CD4-positive, alpha-beta memory T cell (primary cell): ENCODE measurements around the gene C16orf87. TPM values are rescaled to one million over a fixed set of nuclear protein-coding genes. Genes with fewer than 3 reads are reported as not detected.

Experiments
- CTCF ChIA-PET: fragments of 350-600 bp; sonication (Branson Sonifier 250); formaldehyde crosslinking; loops from one replicate; lab custom pipeline; 2021; ENCODE audit warnings: inconsistent platforms; ENCODE audit not compliant: partially characterized antibody; lab: Charles Lee
- POLR2A ChIA-PET: fragments of 350-600 bp; sonication (Branson Sonifier 250); formaldehyde crosslinking; loops from one replicate; lab custom pipeline; 2021; ENCODE audit not compliant: partially characterized antibody; lab: Charles Lee
- DNase-seq, 5 donors: peaks; one replicate each; pipeline versions ENCODE4 v3.0.0 to v3.0.0-alpha.2; 2020 to 2022; ENCODE audit warnings: mixed read lengths in 1 of 5
- H3K27ac ChIP-seq: one replicate; pipeline ENCODE4 v1.7.0; 2013; ENCODE audit warnings: low read depth, low read length
- H3K27me3 ChIP-seq: 2 replicates; pipeline ENCODE4 v1.7.0; 2013; ENCODE audit warnings: mild to moderate bottlenecking, low read length, moderate library complexity; ENCODE audit not compliant: insufficient read depth
- H3K36me3 ChIP-seq: 2 replicates; pipeline ENCODE4 v1.7.0; 2013; ENCODE audit warnings: mild to moderate bottlenecking, low read length, moderate library complexity; ENCODE audit not compliant: insufficient read depth
- H3K4me1 ChIP-seq: 2 replicates; pipeline ENCODE4 v1.7.0; 2013; ENCODE audit warnings: mild to moderate bottlenecking, low read length, moderate library complexity; ENCODE audit not compliant: insufficient read depth
- H3K4me3 ChIP-seq, 2 donors: one replicate each; pipeline ENCODE4 v1.7.0; 2013; ENCODE audit warnings: low read length in 2 of 2, mild to moderate bottlenecking in 1 of 2
- H3K9me3 ChIP-seq, 2 donors: one replicate each; pipeline ENCODE4 v1.7.0; 2013; ENCODE audit warnings: low read length in 2 of 2, control low read depth in 1 of 2; ENCODE audit not compliant: control insufficient read depth in 1 of 2
- H3K27ac Mint-ChIP-seq, 7 donors: one replicate each; pipeline ENCODE4 v1.8.0; 2020 to 2021; ENCODE audit warnings: mixed read lengths in 7 of 7, mild to moderate bottlenecking in 6 of 7, inconsistent platforms in 3 of 7, moderate library complexity in 3 of 7
- H3K27me3 Mint-ChIP-seq, 2 donors: one replicate each; pipeline ENCODE4 v1.8.0; 2020 to 2021; ENCODE audit warnings: mixed read lengths in 2 of 2
- H3K36me3 Mint-ChIP-seq, 2 donors: one replicate each; pipeline ENCODE4 v1.8.0; 2020 to 2021; ENCODE audit warnings: mixed read lengths in 2 of 2, inconsistent platforms in 1 of 2, mild to moderate bottlenecking in 1 of 2
- H3K4me1 Mint-ChIP-seq, 4 donors: one replicate each; pipeline ENCODE4 v1.8.0; 2020 to 2021; ENCODE audit warnings: mixed read lengths in 4 of 4, mild to moderate bottlenecking in 1 of 4
- H3K4me3 Mint-ChIP-seq, 8 donors: one replicate each; pipeline ENCODE4 v1.8.0; 2020 to 2021; ENCODE audit warnings: mixed read lengths in 8 of 8, mild to moderate bottlenecking in 7 of 8, moderate library complexity in 6 of 8, inconsistent platforms in 3 of 8
- H3K9me3 Mint-ChIP-seq, 8 donors: one replicate each; pipeline ENCODE4 v1.8.0; 2020 to 2021; ENCODE audit warnings: mixed read lengths in 8 of 8, mild to moderate bottlenecking in 5 of 8, inconsistent platforms in 3 of 8, moderate library complexity in 1 of 8
- intact Hi-C: fragments of 100-400 bp; cut with micrococcal nuclease; formaldehyde crosslinking; loops from one replicate; pipeline ENCODE4 v1.15.1; 2023
- polyA plus RNA-seq, 2 donors: library from polyadenylated mRNA; unstranded; fragments of 300-500 nt; fragmentation: Illumina TruSeq; gene quantifications; one replicate each; pipeline ENCODE4 v1.2.3, GENCODE V29; 2021
- total RNA-seq, 2 experiments: library from RNA; stranded (reverse); gene quantifications; one replicate each; pipeline ENCODE4 v1.2.3, GENCODE V29; 2021

The C16orf87 gene
- total and polyA plus RNA-seq, 4 experiments from 2014 or later, result 5.8 to 15.5 (median 6.8) TPM

GRCh38 chr16:46830417-46830901, 521 bp downstream of the C16orf87 start:
- H3K4me3 ChIP-seq, result peak overlapping the region; percentile 74 to 84
- Mint-ChIP-seq H3K36me3 (peaks cover 0 to 7% of the 10 kb centered on the region in 2 donors), H3K4me3 (peak overlapping the region; percentile 91 to 100 (median 94)), H3K4me1 (peaks cover 18 to 37% (median 25%) of the 10 kb centered on the region in 4 donors), H3K27ac (peak overlapping the region; percentile 89 to 99 (median 97)), H3K27me3 (no peaks in the 10 kb centered on the region), H3K9me3 (no peaks in the 10 kb centered on the region)
- intact Hi-C loops, result loop anchor here (2.0 kb wide), 2 partner anchors 1554 to 1782 kb away; partner anchors contain the start of gene SIAH1
- peaks cover 43% of the 10 kb centered on the region for H3K4me1 ChIP-seq
- H3K27ac ChIP-seq, result peak overlapping the region; percentile 71
- no peaks in the 10 kb centered on the region for H3K36me3 ChIP-seq
- H3K9me3 ChIP-seq, result no peaks in the 10 kb centered on the region
- DNase-seq, result peak in 2 of 5 donors; percentile 40 to 55
- ChIA-PET CTCF (no interaction called here), POLR2A (interaction anchor here (0.6 to 3.8 kb wide), 6 partner anchors 9 to 155 kb away, joined by 3 to 31 read pairs (median 4); partner anchors contain the start of gene DNAJA2)
- H3K27me3 ChIP-seq, result no peaks in the 10 kb centered on the region

GRCh38 chr16:46828943-46829342, 2.0 kb downstream of the C16orf87 start:
- no peak overlapping the region for H3K4me3 ChIP-seq
- CTCF ChIA-PET, result interaction anchor here (1.0 to 2.0 kb wide), 4 partner anchors 9 to 39 kb away, joined by 4 to 5 read pairs (median 4); no protein-coding TSS in a partner anchor
- Mint-ChIP-seq H3K27me3 (no peaks in the 10 kb centered on the region), H3K4me3 (peak overlapping the region in 7 of 8 donors; percentile 66 to 100 (median 94)), H3K9me3 (no peaks in the 10 kb centered on the region), H3K4me1 (peaks cover 21 to 43% (median 30%) of the 10 kb centered on the region in 4 donors), H3K27ac (peak overlapping the region in 6 of 7 donors; percentile 3 to 89 (median 74)), H3K36me3 (peaks cover 1 to 7% of the 10 kb centered on the region in 2 donors)
- no peak overlapping the region for H3K27ac ChIP-seq
- no peaks in the 10 kb centered on the region for H3K36me3 ChIP-seq
- peaks cover 47% of the 10 kb centered on the region for H3K4me1 ChIP-seq
- intact Hi-C loops, result no loop called here
- H3K27me3 ChIP-seq, result no peaks in the 10 kb centered on the region
- H3K9me3 ChIP-seq, result no peaks in the 10 kb centered on the region
- DNase-seq, result no peak
- POLR2A ChIA-PET, result interaction anchor here (0.8 to 3.8 kb wide), 4 partner anchors 9 to 144 kb away, joined by 3 to 31 read pairs (median 4); partner anchors contain the start of gene DNAJA2

- Histone ChIP-seq H3K27me3 (no peaks in the 10 kb centered on the region), H3K4me3 (no peak overlapping the region), H3K27ac (no peak overlapping the region), H3K4me1 (peaks cover 47% of the 10 kb centered on the region), H3K36me3 (no peaks in the 10 kb centered on the region), H3K9me3 (no peaks in the 10 kb centered on the region)
- DNase-seq, result no peak
- POLR2A ChIA-PET, result interaction anchor here (2.1 to 3.8 kb wide), 2 partner anchors 37 to 145 kb away, joined by 4 to 31 read pairs; partner anchors contain the start of gene DNAJA2
- Mint-ChIP-seq H3K4me3 (peak overlapping the region in 5 of 8 donors; percentile 44 to 68 (median 62)), H3K9me3 (no peaks in the 10 kb centered on the region), H3K27me3 (no peaks in the 10 kb centered on the region), H3K36me3 (peaks cover 6 to 10% of the 10 kb centered on the region in 2 donors), H3K4me1 (peaks cover 24 to 48% (median 32%) of the 10 kb centered on the region in 4 donors), H3K27ac (peak overlapping the region in 3 of 7 donors; percentile 48 to 89 (median 62))
- CTCF ChIA-PET, result interaction anchor here (0.7 to 2.0 kb wide), 7 partner anchors 8 to 1795 kb away, joined by 3 to 5 read pairs (median 3); no protein-coding TSS in a partner anchor
- intact Hi-C loops, result no loop called here
These were observed 2.7 kb downstream of the C16orf87 start for GRCh38 chr16:46828292-46828691.

GRCh38 chr16:46826631-46827030, 4.3 kb downstream of the C16orf87 start:
- Histone ChIP-seq H3K4me1 (peaks cover 50% of the 10 kb centered on the region), H3K27ac (no peak overlapping the region), H3K4me3 (no peak overlapping the region), H3K9me3 (no peaks in the 10 kb centered on the region), H3K36me3 (no peaks in the 10 kb centered on the region), H3K27me3 (no peaks in the 10 kb centered on the region)
- ChIA-PET POLR2A (no interaction called here), CTCF (interaction anchor here (1.2 kb wide), 1 partner anchor 13 kb away, joined by 3 read pairs; no protein-coding TSS in a partner anchor)
- Mint-ChIP-seq H3K9me3 (no peaks in the 10 kb centered on the region), H3K27ac (peak overlapping the region in 6 of 7 donors; percentile 9 to 57 (median 27)), H3K27me3 (no peaks in the 10 kb centered on the region), H3K36me3 (peaks cover 6 to 10% of the 10 kb centered on the region in 2 donors), H3K4me3 (peak overlapping the region in 5 of 8 donors; percentile 4 to 60 (median 50)), H3K4me1 (peaks cover 24 to 47% (median 31%) of the 10 kb centered on the region in 4 donors)
- intact Hi-C loops, result no loop called here
- DNase-seq, result no peak

DNA sequence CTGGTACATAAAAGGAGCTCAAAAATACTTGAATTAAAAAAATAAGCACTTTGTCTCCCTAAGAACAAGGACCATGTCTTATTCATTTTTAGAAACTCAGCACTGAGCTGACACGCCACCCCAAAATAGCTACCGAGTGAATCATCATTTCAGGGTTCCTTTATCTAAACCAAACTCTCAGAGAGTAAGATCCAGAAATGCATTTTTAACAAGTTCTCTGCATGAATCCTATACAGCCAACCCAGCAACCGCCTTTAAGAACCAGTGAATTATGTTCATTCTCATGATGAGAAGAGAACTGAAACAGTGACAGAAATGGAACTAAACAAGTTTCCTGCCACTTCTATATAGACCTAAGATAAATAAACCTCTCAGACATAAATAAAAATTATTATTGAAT, 8.7 kb downstream of the C16orf87 start:
- intact Hi-C loops, result no loop called here
- H3K4me3 Mint-ChIP-seq, result no peak overlapping the region
- POLR2A ChIA-PET, result no interaction called here

DNA sequence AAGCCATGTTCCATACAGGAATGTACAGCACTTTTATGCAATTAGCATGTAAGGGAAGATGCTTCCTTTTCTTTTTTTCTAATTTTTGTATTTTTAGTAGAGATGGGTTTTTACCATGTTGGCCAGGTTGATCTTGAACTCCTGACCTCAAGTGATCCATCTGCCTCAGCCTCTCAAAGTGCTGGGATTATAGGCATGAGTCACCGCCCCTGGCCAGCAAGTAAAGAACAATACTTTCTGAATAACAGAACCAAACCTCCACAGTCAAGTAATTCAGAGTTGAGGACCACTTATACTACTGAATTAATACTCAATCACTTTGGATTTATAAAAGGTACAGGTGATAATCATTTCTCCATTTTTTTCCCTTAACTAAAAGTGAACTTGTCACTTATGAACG, 13.0 kb downstream of the C16orf87 start:
- no peak for DNase-seq
- Mint-ChIP-seq H3K4me3 (no peak overlapping the region), H3K27me3 (no peaks in the 10 kb centered on the region), H3K4me1 (peaks cover 34 to 46% (median 36%) of the 10 kb centered on the region in 4 donors), H3K27ac (no peak overlapping the region), H3K9me3 (peaks cover 0 to 6% (median 3%) of the 10 kb centered on the region in 8 donors), H3K36me3 (peaks cover 9 to 20% of the 10 kb centered on the region in 2 donors)
- no peaks in the 10 kb centered on the region for H3K9me3 ChIP-seq
- H3K36me3 ChIP-seq, result no peaks in the 10 kb centered on the region
- CTCF ChIA-PET, result no interaction called here
- no peak overlapping the region for H3K27ac ChIP-seq
- intact Hi-C loops, result no loop called here
- H3K4me1 ChIP-seq, result peaks cover 38% of the 10 kb centered on the region
- POLR2A ChIA-PET, result interaction anchor here (1.2 kb wide), 1 partner anchor 28 kb away, joined by 3 read pairs; no protein-coding TSS in a partner anchor
- no peaks in the 10 kb centered on the region for H3K27me3 ChIP-seq
- H3K4me3 ChIP-seq, result no peak overlapping the region

More for the DNA sequence above, 8.7 kb downstream of the C16orf87 start:
- Histone ChIP-seq H3K4me1 (peaks cover 29% of the 10 kb centered on the region), H3K4me3 (no peak overlapping the region), H3K36me3 (no peaks in the 10 kb centered on the region), H3K27ac (no peak overlapping the region), H3K27me3 (no peaks in the 10 kb centered on the region), H3K9me3 (no peaks in the 10 kb centered on the region)
- Mint-ChIP-seq H3K36me3 (peaks cover 5 to 6% of the 10 kb centered on the region in 2 donors), H3K27me3 (no peaks in the 10 kb centered on the region), H3K4me1 (peaks cover 12 to 22% (median 20%) of the 10 kb centered on the region in 4 donors), H3K27ac (no peak overlapping the region), H3K9me3 (no peaks in the 10 kb centered on the region)
- CTCF ChIA-PET, result interaction anchor here (1.5 kb wide), 1 partner anchor 22 kb away, joined by 5 read pairs; no protein-coding TSS in a partner anchor
- DNase-seq, result no peak

- H3K9me3 Mint-ChIP-seq, result peaks cover 0 to 6% (median 3%) of the 10 kb centered on the region in 8 donors
- DNase-seq, result no peak
- no peaks in the 10 kb centered on the region for H3K36me3 ChIP-seq
- H3K9me3 ChIP-seq, result no peaks in the 10 kb centered on the region
- H3K27me3 ChIP-seq, result no peaks in the 10 kb centered on the region
- H3K4me1 ChIP-seq, result peaks cover 44% of the 10 kb centered on the region
- ChIA-PET POLR2A (interaction anchor here (1.5 kb wide), 1 partner anchor 16 kb away, joined by 5 read pairs; the partner anchor contains the start of gene C16orf87), CTCF (interaction anchor here (1.8 kb wide), 1 partner anchor 14 kb away, joined by 5 read pairs; no protein-coding TSS in a partner anchor)
- H3K4me3 ChIP-seq, result no peak overlapping the region
- H3K27ac ChIP-seq, result no peak overlapping the region
- peak overlapping the region in 7 of 8 donors; percentile 28 to 71 (median 64) for H3K4me3 Mint-ChIP-seq
- peaks cover 39 to 58% (median 42%) of the 10 kb centered on the region in 4 donors for H3K4me1 Mint-ChIP-seq
- H3K36me3 Mint-ChIP-seq, result peaks cover 11 to 25% of the 10 kb centered on the region in 2 donors
- no peaks in the 10 kb centered on the region for H3K27me3 Mint-ChIP-seq
- intact Hi-C loops, result no loop called here
- H3K27ac Mint-ChIP-seq, result peak overlapping the region in 2 of 7 donors; percentile 7 to 26
These were observed 16.2 kb downstream of the C16orf87 start for GRCh38 chr16:46814790-46815189.
